Activated CD4-positive, alpha-beta T cell treated with anti-CD3 and anti-CD28 coated beads, Interleukin-2, amount 50 U/mL, for 16 hours (primary cell): ENCODE results near the gene NKX2-8.
"Not testable (repeated sequence)": the region's sequence is repeated elsewhere in the genome, so short reads cannot be mapped to it uniquely, and the experiment has no call there.

Source experiments
- DNase-seq: peaks from one replicate; pipeline ENCODE4 v3.0.0-alpha.2; 2020

The NKX2-8 gene

DNA sequence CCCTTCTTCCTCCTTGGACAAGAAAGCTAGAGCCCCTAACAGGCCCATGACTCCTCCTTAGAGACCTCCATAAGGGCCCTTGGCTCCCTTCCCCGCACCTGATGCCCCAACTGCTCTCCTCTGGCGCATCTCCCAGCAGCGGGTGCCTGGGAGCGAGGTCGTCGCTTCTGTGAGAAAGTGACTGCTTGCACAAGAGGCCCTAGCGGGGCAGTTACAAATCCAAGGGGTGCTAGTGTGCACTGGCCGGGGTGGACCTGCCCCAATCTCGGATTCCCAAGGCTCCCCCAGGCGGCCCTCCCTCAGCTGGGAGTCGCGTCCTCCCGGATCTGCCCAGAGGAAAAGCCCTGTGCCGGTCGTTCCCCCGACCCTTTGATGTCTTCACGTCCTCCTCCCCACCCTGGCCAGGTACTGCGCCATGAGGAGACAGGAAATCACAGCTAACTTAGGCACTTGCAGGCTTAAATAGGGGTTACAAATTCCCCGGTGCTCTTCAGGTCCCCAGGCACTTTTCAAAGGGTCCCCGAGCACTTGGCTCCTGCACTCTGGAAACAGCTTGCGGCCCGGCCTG is 2.8 kb downstream of the NKX2-8 start:
- no peak for DNase-seq

DNA sequence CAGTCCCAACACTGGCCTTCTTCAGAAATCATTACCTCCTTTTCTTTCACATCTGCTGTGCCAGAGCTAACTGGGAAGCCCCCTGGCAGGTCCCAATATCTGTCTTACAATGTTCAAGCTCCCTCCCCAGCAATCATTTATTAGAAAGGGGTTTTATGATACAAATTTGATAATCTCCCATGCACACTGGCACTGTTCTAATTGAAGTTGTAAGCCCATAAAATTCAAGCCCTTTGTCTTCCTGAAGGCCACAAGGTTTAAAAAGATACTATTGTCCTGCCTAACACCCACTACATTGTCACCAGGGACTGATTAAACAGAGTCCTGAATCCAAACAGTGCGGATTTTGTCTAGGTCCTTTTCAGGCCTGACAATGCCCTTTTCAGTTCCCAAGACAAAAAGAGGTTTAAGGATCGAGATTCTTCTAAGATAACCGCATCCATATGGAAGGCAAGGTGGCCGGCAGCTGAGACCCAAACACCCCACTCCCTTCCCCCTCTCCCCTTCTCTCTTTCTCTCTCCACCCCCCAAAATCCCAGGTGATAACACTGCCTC is 3.3 kb downstream of the NKX2-8 start:
- no peak for DNase-seq

DNA sequence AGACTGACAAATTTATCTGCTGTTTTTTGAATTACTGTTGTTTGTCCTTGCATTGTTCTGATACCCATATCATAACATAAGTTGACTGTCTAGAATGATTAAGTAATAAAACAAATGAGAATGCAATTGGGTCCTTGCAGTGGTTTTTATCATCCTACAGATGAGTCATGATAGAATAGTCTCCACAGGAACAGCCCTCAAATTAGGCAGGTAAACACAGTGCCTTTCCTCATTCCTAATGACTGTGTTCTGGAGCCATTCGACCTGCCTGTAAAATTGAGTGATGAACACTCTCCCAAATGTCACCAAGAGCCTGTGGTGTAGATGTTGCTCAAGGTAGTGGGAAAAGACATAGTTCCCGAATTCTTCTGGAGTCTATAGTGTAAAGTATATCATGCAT is 12.3 kb downstream of the NKX2-8 start:
- DNase-seq = no peak

DNA sequence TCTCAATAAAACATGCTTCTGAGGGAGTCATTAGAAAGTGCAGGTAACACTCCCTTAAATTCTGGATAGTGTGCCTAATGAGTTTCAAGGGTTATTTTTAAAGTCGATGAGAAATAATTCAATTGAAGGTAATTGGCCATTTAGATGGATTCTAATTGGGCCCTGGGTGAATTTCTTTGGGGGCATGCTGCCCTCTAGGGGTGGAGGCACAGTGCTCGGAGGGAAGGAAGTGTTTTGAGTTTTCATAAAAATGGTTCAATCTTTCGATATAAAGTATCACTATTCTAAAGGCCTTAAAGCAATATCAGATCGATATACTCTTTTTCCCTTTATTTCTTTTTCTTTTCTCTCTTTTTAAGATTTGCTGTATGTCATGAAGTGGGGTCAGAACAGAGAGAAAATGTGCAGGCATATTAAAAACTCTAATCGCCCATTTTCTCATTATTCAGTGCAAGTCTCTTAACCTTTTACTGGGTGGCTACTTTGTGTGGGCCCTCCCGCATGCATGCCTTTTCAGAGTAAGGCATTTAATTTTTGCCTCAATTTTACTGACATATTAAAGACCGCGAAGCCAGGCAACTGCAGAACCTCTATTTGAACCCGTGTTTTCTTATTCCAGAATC is 25.5 kb downstream of the NKX2-8 start:
- peak; percentile 35 for DNase-seq

DNA sequence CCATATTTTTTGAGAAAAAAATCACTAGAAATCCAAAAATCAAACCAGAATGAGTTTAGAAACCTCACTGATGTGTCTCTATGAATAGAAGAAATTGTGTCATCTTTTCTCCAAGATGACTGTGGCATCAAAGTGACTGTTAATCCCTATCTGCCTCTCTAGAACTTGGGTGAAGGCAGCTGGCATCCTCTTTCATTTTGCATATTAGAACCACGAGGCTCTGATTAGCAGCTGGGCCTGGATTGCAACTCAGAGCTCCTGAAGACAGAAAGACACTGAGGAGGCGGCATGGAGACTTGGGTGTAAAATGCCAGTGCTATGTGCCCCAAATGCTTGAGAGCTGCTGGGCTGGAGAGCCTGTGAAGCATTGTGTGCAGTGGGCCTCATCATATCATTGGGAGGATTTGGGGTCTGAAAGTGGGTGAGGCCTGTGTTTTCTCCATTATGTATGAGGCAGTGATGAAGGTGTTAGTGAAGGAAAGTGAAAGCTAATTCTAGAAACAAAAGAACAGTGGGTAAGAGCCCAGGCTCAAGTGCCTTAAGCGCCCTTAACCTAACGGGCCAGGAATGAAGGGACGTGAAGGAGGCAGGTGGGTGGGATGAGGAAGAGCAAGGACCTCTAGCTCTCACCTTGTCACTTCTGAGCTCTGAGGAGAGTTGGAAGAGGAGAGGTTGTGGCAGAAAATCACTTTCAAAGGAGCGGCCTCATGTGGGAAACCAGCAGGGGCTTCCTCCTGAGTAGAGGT is 26.2 kb downstream of the NKX2-8 start:
- DNase-seq = no peak

DNA sequence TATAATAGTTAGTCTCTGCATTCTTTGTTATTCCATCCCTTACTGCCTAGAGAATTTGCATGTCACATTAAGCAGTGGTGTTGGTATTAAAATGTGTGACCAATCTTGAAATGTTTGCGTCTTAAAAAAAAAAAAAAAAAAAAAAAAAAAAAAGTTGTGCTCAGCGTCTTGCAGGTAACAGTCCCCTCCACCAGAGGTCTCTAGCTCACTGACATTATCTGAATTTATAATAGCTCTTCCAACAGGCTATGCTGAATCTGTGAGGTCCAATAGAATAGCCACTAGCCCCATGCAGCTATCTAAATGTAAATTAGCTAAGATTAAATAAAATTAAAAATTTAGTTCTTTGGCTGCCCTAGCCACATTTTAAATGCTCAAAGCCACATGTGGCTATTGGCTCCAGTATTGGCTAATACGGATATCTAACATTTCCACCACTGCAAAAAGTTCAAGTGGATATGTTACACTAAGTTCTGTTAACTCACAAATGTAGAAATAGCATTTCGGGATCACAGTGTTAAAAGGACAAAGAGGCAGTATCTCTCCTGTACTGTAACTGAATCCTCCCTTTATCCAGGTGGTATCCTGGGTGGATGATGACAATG is 28.7 kb downstream of the NKX2-8 start:
- peak; percentile 26 for DNase-seq

DNA sequence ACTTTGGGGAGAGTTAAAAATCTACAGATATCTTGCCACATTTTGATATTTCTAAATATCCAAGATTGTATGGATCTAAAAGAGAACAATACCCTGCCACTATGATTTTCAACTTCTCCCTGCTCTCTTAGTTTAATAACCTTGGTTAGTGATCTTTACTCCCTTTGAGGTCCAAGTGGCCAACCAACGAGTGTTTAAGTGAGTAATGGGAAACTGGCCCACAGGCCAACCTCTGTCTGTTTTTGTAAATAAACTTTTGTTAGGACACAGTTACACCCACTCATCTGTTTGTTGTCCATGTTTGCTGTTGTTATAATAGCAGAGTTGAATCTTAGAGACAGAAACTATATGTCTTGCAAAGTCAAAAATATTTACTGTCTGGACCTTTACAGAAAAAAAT is 31.5 kb downstream of the NKX2-8 start:
- DNase-seq = no peak

DNA sequence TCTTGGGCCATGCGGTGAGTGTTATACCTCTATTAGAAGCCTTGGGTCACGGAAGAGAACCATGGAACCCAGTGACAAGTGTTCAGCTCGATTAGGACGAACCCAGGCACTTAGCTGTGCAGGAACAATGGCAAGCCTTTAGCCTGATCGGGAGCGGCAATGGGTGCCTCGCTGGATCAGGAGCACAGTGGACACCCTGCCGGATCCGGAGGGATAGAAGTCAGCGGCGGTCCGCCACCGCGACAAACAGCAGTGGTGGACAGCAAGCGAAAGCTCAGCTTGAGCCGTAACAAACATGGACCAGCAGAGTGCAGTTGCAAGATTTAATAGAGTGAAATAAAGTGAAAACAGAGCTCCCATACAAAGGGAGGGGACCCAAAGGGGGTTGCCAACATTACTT is 38.1 kb downstream of the NKX2-8 start:
- DNase-seq = not testable (repeated sequence)

DNA sequence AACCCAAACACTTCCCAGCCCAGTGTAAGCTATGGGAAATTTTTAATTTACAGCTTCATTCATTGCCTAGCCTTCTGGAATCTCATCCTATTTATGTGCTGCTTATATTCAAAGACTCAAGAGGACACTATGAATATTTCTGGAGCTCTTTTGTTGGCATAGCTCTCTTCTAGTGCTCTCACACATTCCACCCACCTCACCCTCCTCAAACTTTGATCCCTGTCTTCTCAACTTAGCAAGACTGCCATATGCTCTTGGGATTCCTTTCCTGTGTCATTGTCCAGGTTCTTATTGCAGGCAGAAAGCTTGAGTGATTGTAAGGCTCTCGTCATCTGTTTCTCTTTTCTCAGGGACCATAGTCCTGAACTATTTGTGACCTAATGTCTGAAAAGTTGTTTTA is 44.4 kb downstream of the NKX2-8 start:
- no peak for DNase-seq
